GF-D8 (cell line): ENCODE data around the gene SLC49A3.
"Not testable (repeated sequence)": the region's sequence is repeated elsewhere in the genome, so short reads cannot be mapped to it uniquely, and the experiment has no call there.

Experiments used
- DNase-seq: peaks from one replicate; lab custom pipeline; 2025; lab: John Stamatoyannopoulos, UW

The SLC49A3 gene

DNA sequence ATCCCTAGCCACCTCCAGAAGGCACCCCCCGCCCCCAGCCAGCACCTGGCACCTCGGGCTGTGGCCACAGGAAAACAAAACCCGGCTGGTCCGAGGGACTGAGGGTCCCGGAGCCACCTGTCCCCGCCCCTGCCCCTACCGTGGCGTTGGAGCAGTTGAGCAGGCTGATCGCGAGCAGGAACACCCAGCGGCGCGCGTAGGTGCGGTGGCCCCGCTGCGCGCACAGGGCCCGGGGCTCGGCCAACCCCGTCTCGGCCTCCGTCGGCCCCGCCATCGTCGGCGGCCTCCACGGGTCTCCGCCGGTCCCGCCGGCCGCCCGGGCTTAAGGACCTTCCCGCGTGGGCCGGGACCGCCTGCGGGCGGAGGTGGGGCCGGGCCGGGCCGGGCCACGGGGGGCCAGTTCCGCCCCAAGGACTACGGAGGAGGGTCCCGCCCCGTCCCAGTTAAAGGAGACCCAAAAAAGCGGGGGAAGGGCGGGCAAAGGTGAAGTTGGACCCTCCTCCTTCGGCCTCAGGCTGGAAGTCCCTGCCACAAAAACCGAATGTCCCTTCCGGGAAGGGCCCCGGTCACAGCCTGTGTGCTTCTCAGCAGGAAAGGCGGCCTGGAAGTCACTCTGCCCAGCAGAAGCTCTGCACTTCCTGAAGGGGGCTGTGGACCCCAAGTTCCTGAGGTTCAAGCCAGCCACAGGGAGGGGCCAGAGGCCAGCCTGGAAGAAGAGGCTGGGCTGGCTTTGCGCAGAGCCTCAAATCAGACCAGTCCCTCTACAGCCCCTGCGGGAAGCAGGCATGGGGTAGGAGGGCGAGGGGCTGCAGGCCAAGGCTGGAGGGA is at the start of gene SLC49A3:
TSS of gene SLC49A3 (minus strand) at position 298 of the 828 bp plus-strand sequence. CDS start at position 274, 24 bp downstream.
- no peak for DNase-seq

DNA sequence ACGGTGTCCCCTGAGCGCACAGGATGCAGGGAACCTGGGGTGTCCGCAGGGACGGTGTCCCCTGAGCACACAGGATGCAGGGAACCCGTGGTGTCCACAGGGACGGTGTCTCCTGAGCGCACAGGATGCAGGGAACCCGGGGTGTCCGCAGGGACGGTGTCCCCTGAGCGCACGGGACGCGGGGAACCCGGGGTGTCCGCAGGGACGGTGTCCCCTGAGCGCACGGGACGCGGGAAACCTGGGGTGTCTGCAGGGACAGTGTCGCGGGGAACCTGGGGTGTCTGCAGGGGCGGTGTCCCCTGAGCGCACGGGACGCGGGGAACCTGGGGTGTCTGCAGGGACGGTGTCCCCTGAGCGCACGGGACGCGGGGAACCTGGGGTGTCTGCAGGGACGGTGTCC is 47.6 kb upstream of the SLC49A3 start:
- not testable (repeated sequence) for DNase-seq

DNA sequence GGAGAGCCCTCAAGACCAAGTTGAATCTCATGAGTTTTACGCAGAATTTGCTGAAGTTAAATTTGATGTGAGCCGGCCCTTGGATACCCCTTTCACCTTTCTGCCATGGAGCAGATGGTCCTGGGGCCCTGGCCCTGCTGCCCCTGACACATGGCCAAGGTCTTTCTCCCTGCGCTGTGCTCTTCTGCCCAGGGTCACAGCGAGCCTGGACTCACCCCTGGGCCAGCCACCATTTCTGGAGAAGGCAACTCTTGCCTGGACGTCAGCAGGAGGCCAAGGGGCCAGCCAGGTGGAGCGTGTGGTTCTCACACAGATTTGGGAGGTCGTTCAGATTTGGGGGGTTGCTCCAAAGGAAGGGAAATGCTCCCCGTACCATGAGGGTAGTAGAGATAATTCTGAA is 46.6 kb upstream of the SLC49A3 start:
- no peak for DNase-seq

DNA sequence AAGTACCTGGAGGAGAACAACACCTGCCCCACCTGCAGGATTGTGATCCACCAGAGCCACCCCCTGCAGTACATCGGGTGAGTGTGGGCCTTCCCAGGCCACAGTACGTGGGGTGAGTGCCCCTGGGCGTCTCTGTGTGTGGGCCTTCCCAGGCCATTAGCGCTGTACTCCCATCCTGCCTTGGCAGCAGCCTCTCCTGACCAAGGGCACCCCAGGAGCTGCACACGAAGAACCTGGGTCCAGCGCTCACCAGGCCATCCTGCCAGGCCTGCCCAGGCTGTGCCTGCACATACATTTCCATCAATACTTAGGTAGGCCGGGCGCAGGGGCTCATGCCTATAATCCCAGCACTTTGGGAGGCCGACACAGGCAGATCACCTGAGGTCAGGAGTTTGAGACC is 46.0 kb upstream of the SLC49A3 start:
- no peak for DNase-seq

DNA sequence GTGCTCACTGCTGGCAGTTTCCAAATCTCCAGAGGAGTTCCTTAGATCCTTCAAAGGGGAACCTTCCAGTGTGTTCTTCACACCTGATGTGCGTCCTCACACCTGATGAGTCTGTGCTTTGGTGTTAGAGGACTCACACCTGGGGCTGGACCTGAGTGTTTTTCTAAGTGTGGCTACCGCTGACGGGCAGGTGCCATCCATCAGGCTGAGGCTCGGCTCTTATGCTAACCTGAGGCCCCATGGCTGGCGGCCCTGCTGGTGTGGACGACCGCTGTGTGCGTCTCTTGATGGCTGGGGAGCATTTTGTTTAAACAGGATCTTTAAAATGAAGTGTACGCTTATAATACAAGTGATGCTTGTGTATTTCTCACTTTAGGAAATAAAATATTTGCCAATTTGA is 45.1 kb upstream of the SLC49A3 start:
- no peak for DNase-seq

DNA sequence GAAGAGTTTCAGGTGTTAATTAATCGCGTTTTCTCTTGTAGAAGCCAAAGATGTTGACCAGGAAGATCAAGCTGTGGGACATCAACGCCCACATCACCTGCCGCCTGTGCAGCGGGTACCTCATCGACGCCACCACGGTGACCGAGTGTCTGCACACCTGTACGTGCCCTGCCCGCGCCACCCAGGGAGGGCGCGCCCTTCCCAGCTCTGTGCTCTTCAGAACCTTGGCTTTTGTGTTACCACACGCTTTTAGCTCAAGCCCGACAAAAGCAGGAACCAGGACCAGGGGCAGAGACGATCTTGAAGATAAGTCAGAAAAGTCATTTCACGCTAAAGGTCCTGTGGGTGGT is 44.7 kb upstream of the SLC49A3 start:
- no peak for DNase-seq

DNA sequence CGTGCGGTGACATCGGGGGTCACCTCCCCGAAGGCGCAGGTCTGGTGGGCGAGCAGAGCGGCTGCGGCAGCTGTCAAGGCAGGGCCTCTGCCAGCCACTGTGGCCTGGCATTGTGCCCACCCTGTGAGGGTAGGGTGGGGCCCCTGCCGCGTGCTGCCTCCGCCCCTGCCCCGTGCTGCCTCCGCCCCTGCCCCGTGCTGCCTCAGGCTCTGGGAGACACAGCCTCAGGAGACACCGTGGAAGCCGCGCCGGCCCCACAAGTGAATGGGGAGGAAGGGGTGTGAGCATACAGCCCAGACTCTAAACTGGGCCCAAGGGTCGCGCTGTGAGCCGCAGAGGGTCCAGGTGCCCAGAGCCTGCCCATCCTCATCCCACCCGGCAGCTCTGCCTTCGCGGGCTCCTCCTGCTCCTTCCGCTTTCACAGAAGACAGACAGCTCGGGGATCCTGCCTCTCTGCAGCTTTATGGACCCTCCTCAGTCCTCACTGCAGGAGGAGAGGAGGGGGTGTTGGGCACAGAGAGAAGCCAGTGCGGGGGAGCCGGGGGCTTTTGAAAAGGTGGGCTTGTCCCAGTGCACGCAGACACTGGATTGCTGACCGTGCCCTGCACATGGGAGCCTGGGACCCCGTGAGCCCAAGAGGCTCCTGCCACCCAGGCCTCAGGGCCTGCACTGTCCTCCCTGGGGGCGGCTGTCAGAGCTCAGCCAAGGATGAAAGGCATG is 44.1 kb upstream of the SLC49A3 start:
- DNase-seq = no peak

DNA sequence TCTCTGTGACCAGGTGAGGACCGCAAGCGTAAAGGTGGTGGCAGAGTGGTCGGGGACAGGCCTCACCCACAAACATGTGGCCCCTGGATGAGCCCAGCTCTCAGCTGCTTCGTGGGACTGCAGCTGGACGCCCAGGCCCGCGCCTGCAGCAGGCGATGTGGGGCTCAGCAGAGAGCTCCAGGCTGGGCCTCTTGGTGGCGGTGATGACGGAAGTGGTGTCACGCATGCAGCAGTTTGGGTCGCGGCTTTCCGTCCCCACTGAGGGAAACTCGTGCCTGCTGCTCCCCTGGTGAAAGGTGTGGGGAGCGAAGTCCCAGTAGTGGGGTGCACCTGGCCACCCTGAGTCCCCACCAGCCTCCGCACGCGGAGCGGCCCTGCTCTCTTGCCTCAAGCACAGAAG is 43.5 kb upstream of the SLC49A3 start:
- no peak for DNase-seq

DNA sequence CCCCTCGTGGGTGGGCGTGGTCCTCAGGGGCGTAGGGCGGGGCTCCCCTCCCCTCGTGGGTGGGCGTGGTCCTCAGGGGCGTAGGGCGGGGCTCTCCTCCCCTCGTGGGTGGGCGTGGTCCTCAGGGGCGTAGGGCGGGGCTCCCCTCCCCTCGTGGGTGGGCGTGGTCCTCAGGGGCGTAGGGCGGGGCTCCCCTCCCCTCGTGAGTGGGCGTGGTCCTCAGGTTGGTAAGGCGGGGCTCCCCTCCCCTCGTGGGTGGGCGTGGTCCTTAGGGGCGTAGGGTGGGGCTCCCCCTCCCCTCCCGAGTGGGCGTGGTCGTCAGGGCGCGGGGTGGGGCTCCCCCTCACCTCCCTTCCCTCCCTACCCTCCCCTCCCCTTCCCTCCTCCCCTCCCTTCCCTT is 43.0 kb upstream of the SLC49A3 start:
- DNase-seq = not testable (repeated sequence)

DNA sequence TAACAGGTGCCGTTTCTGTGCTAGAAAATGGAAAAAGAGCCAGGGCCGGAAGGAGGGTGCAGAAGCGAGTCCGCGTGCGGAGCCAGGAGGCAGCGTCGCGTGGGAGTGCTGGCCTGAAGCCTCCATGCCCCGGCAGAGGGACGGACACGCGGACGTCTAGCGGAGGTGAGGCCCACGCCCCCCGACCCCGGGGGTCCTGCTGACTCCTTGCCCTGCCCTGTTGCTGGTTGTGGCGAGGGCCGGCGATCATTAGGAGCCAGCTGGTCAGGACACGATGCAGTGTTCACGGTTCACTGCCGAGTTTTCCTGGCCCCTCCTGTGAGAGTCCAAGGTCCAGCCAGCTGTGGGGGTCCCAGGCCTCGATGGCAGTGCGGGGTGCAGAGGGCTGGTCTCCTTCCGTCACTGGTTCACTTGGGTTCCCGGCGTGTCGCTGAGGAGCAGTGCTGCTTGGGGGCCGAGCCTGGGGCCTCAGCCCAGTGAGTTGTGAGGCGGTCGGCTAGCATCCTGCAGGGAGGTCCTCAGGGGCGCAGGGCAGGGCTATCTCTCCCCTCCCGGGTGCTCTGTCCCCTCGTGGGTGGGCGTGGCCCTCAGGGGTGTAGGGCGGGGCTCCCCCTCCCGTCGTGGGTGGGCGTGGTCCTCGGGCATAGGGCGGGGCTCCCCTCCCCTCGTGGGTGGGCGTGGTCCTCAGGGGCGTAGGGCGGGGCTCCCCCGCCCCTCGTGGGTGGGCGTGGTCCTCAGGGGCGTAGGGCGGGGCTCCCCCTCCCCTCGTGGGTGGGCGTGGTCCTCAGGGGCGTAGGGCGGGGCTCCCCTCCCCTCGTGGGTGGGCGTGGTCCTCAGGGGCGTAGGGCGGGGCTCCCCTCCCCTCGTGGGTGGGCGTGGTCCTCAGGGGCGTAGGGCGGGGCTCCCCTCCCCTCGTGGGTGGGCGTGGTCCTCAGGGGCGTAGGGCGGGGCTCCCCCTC is 42.3 kb upstream of the SLC49A3 start:
- DNase-seq = not testable (repeated sequence)

DNA sequence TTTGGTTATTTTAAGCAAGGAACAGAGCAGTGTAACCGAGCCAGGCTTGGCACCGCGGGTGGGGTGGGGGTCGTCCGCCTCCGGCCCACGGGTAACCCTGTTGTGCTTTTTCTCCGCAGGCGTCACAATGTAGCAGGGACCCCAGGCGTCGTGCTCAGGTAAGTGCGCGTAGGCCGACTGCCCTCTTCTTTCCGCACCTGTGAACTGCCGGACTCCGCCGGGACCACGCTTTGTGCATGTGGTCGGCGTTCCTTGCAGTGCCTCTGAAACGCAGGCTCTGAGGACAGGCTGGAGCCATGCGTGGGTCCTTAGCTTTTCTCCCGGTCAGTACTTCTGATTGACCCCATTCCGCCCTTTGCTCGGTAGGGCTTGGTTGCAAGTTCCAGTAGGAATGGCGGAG is 41.6 kb upstream of the SLC49A3 start:
- no peak for DNase-seq

DNA sequence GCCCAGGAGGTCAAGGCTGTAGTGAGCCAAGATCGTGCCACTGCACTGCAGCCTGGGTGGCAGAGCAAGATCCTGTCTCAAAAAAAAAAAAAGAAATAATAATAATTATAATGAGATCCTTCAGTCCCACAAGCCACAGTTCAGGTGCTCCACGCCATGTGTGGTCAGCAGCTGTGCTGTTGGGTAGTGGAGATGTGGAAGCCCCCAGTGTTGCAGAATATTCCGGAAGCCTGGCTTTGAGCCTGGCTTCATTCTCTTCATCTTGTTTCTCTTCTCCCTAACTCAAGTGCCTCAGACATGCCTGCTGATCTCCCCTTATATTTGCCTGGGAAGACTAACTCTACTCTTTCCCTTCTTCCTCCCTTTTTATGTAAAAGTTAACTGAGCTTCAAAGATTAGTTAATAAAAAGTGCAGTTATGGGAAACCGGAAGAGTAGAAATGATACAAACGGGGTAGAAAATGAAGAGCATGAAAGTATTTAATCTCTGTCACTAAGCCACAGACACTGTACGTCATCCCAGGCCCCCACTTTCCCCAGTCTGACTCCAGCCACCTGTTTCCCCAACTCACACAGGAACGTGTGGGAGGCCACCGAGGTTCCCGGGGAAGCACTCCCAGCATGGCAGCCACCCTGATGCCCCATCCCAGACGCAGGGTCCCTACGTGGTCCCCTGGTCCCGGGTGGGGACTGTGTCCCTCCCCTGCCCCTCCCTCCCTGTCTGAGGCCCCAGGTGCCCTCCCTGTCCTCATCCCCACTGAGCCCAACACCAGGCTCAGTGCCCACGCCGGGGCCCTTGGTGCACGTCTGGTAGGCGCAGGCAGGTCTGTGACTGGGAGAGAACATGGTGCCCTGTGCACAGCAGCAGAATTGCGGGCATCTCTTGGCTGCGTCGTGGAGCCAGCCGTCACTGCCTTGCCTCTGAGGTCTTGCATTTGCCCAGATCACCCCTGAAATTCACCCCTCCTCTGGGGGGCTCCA is 40.7 kb upstream of the SLC49A3 start:
- DNase-seq = no peak

DNA sequence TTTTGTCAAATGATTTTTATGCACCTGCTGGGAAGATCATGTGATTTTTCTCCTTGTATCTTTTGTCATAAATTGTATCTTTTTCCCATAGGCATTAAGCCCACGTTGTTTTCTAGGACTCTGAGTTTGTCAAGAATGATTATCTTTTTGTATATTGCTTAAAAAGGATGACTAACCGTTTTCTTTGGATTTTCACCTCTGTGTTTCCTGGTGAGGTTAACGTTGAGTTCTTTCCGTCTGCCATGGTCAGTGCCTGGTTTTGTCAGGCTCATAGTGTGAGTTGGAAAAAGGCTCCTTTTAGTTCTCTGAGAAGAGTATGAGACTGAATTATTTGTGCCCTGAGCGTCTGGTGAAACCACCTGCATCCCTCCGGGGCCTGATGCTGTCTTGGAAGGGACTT is 38.6 kb upstream of the SLC49A3 start:
- DNase-seq = no peak

DNA sequence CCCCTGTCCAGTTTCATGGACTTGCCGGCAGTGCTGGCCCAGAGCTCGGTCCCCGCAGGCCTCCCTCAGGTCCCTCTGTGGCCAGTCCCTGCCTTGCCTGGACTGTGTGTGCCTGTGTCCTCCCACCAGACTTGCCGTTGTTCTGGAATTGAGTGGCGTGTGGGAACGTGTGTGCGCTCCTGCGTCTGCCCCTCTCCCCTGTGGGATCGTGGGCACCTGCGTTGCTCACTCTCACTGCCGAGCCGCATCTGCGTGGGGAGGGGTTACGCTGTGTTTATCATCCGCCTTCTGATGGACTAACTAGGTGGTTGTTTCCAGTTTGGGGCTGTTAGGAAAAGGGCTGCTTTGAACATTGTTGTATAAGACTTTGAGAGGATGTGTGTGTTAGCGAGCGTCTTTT is 37.9 kb upstream of the SLC49A3 start:
- no peak for DNase-seq

DNA sequence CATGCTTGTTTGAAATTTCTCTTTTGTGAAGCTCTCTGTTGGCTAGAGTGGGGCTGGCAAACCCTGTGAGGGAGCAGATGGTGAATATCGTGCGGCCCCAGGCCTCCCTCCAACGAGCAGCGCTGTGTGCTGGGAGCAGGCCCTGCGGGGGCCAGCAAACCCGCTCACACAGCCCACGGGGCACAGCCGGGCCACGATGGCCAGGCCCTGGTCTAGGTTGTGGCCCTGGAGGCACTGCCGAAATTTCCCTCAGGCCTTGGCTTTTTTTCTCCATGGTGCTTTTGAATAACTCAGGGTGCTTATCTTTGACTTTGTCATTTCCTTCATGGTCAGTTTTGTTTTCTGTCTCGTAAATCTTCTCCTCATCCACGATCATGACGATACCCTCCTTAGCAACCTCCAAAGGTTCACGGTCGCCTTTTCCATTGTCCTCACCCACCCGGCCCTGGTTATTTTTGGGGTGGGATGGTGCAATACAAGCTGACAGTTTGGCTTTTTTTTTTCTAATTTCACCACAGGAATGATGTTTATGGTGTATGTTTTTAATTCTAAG is 37.4 kb upstream of the SLC49A3 start:
- DNase-seq = no peak

DNA sequence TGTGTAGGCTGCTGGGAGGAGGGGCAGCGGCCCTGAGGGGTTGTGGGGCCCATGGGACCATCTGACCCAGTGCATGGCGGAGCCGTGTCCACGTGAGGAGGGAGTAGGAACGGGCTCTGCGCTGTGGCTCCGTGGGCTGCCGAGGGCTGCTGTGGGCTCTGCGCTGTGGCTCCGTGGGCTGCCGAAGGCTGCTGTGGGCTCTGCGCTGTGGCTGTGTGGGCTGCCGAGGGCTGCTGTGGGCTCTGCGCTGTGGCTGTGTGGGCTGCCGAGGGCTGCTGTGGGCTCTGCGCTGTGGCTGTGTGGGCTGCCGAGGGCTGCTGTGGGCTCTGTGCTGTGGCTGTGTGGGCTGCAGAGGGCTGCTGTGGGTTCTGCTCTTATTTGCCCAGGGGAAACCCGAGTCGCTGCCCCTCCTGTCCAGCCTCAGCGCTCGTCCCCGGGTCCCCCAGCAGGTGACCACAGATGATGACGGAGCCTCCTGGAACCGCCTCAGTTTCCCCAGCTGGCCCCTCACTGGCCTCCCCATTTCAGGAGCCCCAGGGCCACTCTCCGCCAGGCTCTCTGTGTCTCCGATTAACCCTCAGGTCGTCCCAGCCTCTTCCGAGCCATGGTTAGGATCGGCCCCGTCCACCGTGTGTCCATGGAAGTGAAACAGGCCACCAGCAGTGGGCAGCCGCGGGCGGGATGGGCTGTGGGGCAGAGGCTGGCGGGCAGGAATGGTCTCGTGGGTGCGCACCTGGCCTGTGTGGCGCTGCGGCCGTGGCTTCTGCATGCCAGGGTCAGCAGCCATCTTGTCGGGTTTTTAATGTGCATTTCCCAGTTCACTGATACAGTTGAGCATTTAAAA is 36.7 kb upstream of the SLC49A3 start:
- DNase-seq = no peak

DNA sequence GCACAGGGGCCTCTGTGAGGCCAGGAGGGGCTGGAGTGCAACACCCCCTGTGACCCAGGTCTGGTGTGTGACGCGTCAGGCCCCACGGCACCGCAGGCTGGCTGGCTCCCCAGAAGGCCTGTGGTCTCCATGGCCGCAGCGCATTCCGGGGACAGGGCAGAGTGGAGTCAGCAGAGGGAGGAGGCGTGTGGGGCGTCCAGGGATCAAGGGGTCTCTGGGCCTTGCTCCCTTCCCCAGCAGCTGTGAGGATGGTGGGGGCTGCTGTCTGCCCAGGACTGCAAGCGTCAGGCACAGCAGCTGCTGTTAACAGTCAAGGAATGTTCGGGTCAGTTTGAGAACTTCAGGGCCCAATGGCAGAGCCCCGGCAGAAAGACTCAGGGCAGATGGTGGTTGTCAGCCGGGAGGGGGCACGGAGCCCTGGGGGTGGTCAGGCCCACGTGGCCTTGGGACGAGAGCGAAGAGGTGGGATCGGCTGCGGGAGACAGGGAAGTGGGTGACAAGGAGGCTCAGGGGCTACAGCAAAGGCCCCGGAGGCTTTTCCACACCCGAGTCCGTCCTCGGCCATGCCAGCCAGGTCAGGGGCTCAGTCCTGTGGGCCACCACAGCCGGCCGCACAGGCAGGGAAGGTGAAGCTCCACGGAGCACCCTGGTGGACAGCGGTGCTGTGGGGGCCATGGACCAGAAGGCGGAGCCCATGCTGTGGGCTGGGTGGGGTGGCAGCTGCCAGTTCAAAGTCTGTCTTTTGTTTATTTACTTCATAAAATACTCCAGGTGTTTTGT is 35.0 kb upstream of the SLC49A3 start:
- no peak for DNase-seq

DNA sequence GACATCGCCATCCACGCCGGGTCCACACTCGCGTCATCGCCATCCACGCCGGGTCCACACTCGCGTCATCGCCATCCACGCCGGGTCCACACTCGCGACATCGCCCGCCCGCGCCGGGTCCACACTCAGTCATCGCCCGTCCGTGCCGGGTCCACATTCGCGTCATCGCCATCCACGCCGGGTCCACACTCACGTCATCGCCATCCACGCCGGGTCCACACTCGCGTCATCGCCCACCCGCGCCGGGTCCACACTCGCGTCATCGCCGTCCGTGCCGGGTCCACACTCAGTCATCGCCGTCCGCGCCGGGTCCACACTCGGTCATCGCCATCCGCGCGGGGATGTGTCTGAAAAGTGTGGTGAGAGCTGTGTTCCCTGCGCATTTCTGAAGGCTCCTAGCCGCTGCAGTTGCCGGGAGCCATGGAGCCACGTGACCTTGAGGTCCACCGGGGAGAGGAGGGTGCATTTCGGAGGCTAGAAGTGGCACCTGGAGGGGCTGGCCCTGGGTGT is 34.0 kb upstream of the SLC49A3 start:
- no peak for DNase-seq

DNA sequence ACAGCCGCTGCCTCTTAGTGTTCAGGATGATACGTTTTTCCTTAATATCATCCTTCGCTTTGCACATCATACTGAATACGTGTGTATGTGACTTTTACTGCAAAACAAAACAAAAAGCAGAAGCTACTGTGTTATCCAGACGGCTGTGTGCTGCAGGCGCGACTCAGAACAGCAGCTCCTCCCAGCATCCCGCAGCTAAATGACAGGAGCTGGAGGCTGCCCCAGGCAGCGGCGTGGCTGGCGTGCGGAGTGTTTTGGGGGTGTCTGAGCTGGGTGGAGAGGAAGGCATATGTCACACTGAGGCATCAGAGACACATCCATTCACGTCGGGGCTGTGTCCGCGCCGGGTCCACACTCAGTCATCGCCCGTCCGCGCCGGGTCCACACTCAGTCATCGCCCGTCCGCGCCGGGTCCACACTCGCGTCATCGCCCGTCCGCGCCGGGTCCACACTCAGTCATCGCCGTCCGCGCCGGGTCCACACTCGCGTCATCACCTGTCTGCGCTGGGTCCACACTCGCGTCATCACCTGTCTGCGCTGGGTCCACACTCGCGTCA is 33.3 kb upstream of the SLC49A3 start:
- DNase-seq = no peak
